ENCODE data around the gene SDC4.

The SDC4 gene

GRCh38 chr20:45288860-45289259, 59.4 kb downstream of the SDC4 start:
- H3K4me1 ChIP-seq (ENCODE audit: control extremely low read depth in 1 of 4, control insufficient read depth in 4 of 4, insufficient read depth in 4 of 4, low read length in 3 of 4), result peaks cover 0 to 9% (median 8%) of the 10 kb centered on the region in 4 experiments
- no peaks in the 10 kb centered on the region for H3K36me3 ChIP-seq (ENCODE audit: control insufficient read depth in 4 of 4, insufficient read depth in 4 of 4, low read length in 3 of 4)
- H3K27me3 ChIP-seq (replicated peaks in 2 of 5; ENCODE audit: control insufficient read depth in 4 of 5, insufficient read depth in 5 of 5, low read length in 4 of 5), result peaks cover 2 to 30% (median 19%) of the 10 kb centered on the region in 5 experiments
- CTCF ChIA-PET, result interaction anchor here (1.6 kb wide), 1 partner anchor 150 kb away, joined by 3 read pairs; no protein-coding TSS in a partner anchor
- H3K9me3 ChIP-seq (ENCODE audit: control extremely low read depth in 1 of 5, control insufficient read depth in 4 of 5, insufficient read depth in 2 of 5, low read depth in 1 of 5, low read length in 4 of 5), result no peaks in the 10 kb centered on the region
- no peak overlapping the region for H3K4me3 ChIP-seq (ENCODE audit: control insufficient read depth in 1 of 7, extremely low read depth in 1 of 7, insufficient read depth in 4 of 7, low read depth in 2 of 7, low read length in 6 of 7)
- 100% methylated on average over 5 of the region's 5 CpGs for whole genome bisulfite sequencing (ENCODE audit: insufficient coverage)
- H3K27ac ChIP-seq (ENCODE audit: insufficient read depth in 1 of 2, low read depth in 1 of 2, low read length in 2 of 2, poor library complexity in 1 of 2, severe bottlenecking in 2 of 2), result no peak overlapping the region
- POLR2A ChIA-PET, result interaction anchor here (0.6 kb wide), 1 partner anchor 46 kb away, joined by 3 read pairs; no protein-coding TSS in a partner anchor
- no peak for DNase-seq

DNA sequence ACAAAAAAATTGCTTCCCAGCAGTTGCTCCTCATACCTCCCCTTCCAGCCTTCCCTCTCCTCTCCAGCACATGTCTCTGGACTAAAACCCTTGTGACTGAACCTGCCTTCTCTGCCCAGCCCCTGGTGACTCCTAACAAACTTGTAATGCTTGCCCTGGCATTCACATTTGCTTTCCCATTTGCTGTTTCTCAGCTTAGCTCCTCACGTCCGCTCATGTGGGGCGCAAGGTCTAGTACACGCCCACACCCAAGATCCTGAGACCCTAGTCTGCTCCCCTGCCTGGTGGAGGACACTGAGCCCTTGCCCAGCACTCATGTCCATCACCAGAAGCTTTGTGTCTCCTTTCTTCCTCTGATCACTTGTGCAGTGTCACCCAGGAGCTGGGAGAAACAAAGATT, 59.8 kb downstream of the SDC4 start:
- Histone ChIP-seq H3K9me3 (ENCODE audit: control extremely low read depth in 1 of 5, control insufficient read depth in 4 of 5, insufficient read depth in 2 of 5, low read depth in 1 of 5, low read length in 4 of 5) (no peaks in the 10 kb centered on the region), H3K4me1 (ENCODE audit: control extremely low read depth in 1 of 4, control insufficient read depth in 4 of 4, insufficient read depth in 4 of 4, low read length in 3 of 4) (peaks cover 0 to 6% (median 5%) of the 10 kb centered on the region in 4 experiments), H3K4me3 (ENCODE audit: control insufficient read depth in 1 of 7, extremely low read depth in 1 of 7, insufficient read depth in 4 of 7, low read depth in 2 of 7, low read length in 6 of 7) (no peak overlapping the region), H3K36me3 (ENCODE audit: control insufficient read depth in 4 of 4, insufficient read depth in 4 of 4, low read length in 3 of 4) (no peaks in the 10 kb centered on the region), H3K27ac (ENCODE audit: insufficient read depth in 1 of 2, low read depth in 1 of 2, low read length in 2 of 2, poor library complexity in 1 of 2, severe bottlenecking in 2 of 2) (no peak overlapping the region), H3K27me3 (replicated peaks in 2 of 5; ENCODE audit: control insufficient read depth in 4 of 5, insufficient read depth in 5 of 5, low read length in 4 of 5) (peaks cover 2 to 26% (median 17%) of the 10 kb centered on the region in 5 experiments)
- ChIA-PET POLR2A (interaction anchor here (0.6 kb wide), 1 partner anchor 45 kb away, joined by 3 read pairs; no protein-coding TSS in a partner anchor), CTCF (interaction anchor here (1.6 to 1.8 kb wide), 2 partner anchors 150 to 239 kb away, joined by 3 read pairs; no protein-coding TSS in a partner anchor)
- DNase-seq, result no peak
- 100% methylated on average over 4 of the region's 4 CpGs for WGBS (ENCODE audit: insufficient coverage)

DNA sequence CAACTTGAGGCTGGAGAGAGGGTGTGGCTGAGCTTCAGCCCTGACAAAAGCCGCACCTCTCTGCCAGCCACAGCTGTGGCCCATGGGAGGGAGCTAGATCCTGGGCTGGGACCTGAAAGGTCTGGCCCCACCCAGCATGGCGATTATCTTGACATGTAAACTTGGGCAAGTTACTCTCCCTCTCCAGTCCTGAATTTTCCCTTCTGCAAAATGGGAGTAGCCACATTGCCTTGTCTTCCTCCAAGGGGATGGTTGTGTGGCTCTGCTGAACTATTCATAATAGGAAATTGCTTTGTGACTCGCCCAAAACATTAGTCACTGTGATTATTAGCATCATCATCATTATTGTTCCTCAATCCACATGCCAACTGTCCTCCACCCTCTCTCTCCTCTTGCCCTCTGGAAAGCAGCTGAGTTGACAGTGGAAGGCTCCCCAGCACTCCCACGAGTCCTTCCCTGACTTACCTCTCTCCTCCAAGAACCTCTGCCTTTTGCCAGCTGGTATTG, 64.6 kb downstream of the SDC4 start:
- WGBS (ENCODE audit: insufficient coverage), result 96% methylated on average over 4 of the region's 4 CpGs
- Histone ChIP-seq H3K4me3 (ENCODE audit: control insufficient read depth in 1 of 7, extremely low read depth in 1 of 7, insufficient read depth in 4 of 7, low read depth in 2 of 7, low read length in 6 of 7) (no peak overlapping the region), H3K4me1 (ENCODE audit: control extremely low read depth in 1 of 4, control insufficient read depth in 4 of 4, insufficient read depth in 4 of 4, low read length in 3 of 4) (no peaks in the 10 kb centered on the region), H3K9me3 (ENCODE audit: control extremely low read depth in 1 of 5, control insufficient read depth in 4 of 5, insufficient read depth in 2 of 5, low read depth in 1 of 5, low read length in 4 of 5) (no peaks in the 10 kb centered on the region), H3K27me3 (replicated peaks in 2 of 5; ENCODE audit: control insufficient read depth in 4 of 5, insufficient read depth in 5 of 5, low read length in 4 of 5) (peaks cover 0 to 5% (median 0%) of the 10 kb centered on the region in 5 experiments), H3K27ac (ENCODE audit: insufficient read depth in 1 of 2, low read depth in 1 of 2, low read length in 2 of 2, poor library complexity in 1 of 2, severe bottlenecking in 2 of 2) (no peak overlapping the region), H3K36me3 (ENCODE audit: control insufficient read depth in 4 of 4, insufficient read depth in 4 of 4, low read length in 3 of 4) (no peaks in the 10 kb centered on the region)
- ChIA-PET CTCF (interaction anchor here (2.0 to 2.2 kb wide), 2 partner anchors 9 to 11 kb away, joined by 7 to 8 read pairs; no protein-coding TSS in a partner anchor), POLR2A (no interaction called here)
- no peak for DNase-seq

DNA sequence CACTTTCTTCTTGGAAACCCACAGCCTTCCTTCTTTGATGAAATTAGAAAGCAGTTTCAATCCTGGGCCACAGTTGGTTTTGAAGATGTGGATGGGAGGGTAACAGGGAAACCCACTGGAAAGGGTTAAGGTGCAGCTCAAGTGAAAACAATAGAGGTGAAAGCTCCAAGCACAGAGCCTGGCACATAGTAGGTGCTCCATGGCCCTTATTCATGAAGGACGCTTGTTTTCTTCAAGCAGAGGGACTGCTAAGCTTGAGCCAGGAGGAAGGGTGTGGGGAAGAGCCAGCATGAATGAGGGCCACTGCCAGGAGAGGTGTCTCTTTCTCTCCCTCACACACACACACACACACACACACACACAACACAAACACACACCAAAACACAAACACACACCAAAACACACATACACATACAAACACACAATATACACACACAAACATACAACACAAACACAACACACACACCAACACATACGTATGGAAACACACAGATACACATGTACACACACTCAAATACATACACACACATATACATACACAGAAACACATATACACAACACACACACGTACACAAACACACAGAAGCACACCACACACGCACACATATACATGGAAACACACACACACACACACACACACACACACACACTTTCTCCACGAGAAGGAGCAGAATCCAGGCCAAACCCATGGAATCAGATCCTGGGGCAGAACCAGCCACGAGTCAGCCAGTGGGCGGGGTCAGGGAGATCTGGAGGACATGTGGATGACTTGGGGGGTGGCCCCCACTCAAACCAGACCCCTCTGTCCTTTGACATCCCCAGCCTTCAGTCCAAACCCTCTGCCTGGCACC, 65.3 kb downstream of the SDC4 start:
- ChIA-PET POLR2A (no interaction called here), CTCF (interaction anchor here (1.2 to 2.0 kb wide), 2 partner anchors 10 to 233 kb away, joined by 3 to 8 read pairs; no protein-coding TSS in a partner anchor)
- DNase-seq, result no peak
- WGBS (ENCODE audit: insufficient coverage), result 100% methylated on average over 3 of the region's 7 CpGs
- no peaks in the 10 kb centered on the region for H3K9me3 ChIP-seq (ENCODE audit: control extremely low read depth in 1 of 5, control insufficient read depth in 4 of 5, insufficient read depth in 2 of 5, low read depth in 1 of 5, low read length in 4 of 5)
- no peaks in the 10 kb centered on the region for H3K36me3 ChIP-seq (ENCODE audit: control insufficient read depth in 4 of 4, insufficient read depth in 4 of 4, low read length in 3 of 4)
- H3K27ac ChIP-seq (ENCODE audit: insufficient read depth in 1 of 2, low read depth in 1 of 2, low read length in 2 of 2, poor library complexity in 1 of 2, severe bottlenecking in 2 of 2), result no peak overlapping the region
- H3K4me3 ChIP-seq (ENCODE audit: control insufficient read depth in 1 of 7, extremely low read depth in 1 of 7, insufficient read depth in 4 of 7, low read depth in 2 of 7, low read length in 6 of 7), result no peak overlapping the region
- H3K4me1 ChIP-seq (ENCODE audit: control extremely low read depth in 1 of 4, control insufficient read depth in 4 of 4, insufficient read depth in 4 of 4, low read length in 3 of 4), result no peaks in the 10 kb centered on the region
- peaks cover 0 to 4% (median 0%) of the 10 kb centered on the region in 5 experiments for H3K27me3 ChIP-seq (replicated peaks in 2 of 5; ENCODE audit: control insufficient read depth in 4 of 5, insufficient read depth in 5 of 5, low read length in 4 of 5)

GRCh38 chr20:45279992-45280391, 68.2 kb downstream of the SDC4 start:
- no CpG with 5 or more reads among the region's 1 CpG for WGBS (ENCODE audit: insufficient coverage)
- peaks cover 0 to 4% (median 0%) of the 10 kb centered on the region in 5 experiments for H3K27me3 ChIP-seq (replicated peaks in 2 of 5; ENCODE audit: control insufficient read depth in 4 of 5, insufficient read depth in 5 of 5, low read length in 4 of 5)
- POLR2A ChIA-PET, result no interaction called here

DNA sequence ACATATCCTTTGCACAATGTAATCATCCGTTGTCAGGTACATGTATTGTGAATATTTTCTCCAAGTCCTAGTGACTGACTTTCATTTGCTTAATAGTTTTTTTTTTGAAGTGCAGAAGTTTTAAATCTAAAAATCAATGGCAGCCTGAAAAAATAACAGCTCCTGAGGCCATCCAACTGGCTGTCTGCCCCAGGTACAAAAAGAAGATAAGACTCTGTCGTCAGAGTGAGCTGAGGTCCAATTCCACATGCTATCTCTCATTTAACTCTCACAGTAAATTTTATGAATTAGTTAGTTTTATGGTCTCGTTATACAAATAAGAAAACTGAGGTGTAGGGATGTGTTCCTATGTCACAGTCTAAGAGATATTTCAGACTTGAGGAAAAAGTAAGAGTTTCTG, 72.9 kb downstream of the SDC4 start:
- peaks cover 0 to 8% (median 2%) of the 10 kb centered on the region in 5 experiments for H3K27me3 ChIP-seq (replicated peaks in 2 of 5; ENCODE audit: control insufficient read depth in 4 of 5, insufficient read depth in 5 of 5, low read length in 4 of 5)
- H3K27ac ChIP-seq (ENCODE audit: insufficient read depth in 1 of 2, low read depth in 1 of 2, low read length in 2 of 2, poor library complexity in 1 of 2, severe bottlenecking in 2 of 2), result no peak overlapping the region
- H3K4me3 ChIP-seq (ENCODE audit: control insufficient read depth in 1 of 7, extremely low read depth in 1 of 7, insufficient read depth in 4 of 7, low read depth in 2 of 7, low read length in 6 of 7), result no peak overlapping the region
- no peak for DNase-seq
- ChIA-PET POLR2A (no interaction called here), CTCF (interaction anchor here (2.9 kb wide), 1 partner anchor 16 kb away, joined by 16 read pairs; no protein-coding TSS in a partner anchor)
- no peaks in the 10 kb centered on the region for H3K4me1 ChIP-seq (ENCODE audit: control extremely low read depth in 1 of 4, control insufficient read depth in 4 of 4, insufficient read depth in 4 of 4, low read length in 3 of 4)
- no peaks in the 10 kb centered on the region for H3K9me3 ChIP-seq (ENCODE audit: control extremely low read depth in 1 of 5, control insufficient read depth in 4 of 5, insufficient read depth in 2 of 5, low read depth in 1 of 5, low read length in 4 of 5)
- WGBS (ENCODE audit: insufficient coverage), result no CpG with 5 or more reads among the region's 3 CpGs
- H3K36me3 ChIP-seq (ENCODE audit: control insufficient read depth in 4 of 4, insufficient read depth in 4 of 4, low read length in 3 of 4), result no peaks in the 10 kb centered on the region

More at GRCh38 chr20:45279992-45280391, 68.2 kb downstream of the SDC4 start:
- no peak for DNase-seq
- CTCF ChIA-PET, result interaction anchor here (1.7 kb wide), 1 partner anchor 16 kb away, joined by 4 read pairs; no protein-coding TSS in a partner anchor
- Histone ChIP-seq H3K4me3 (ENCODE audit: control insufficient read depth in 1 of 7, extremely low read depth in 1 of 7, insufficient read depth in 4 of 7, low read depth in 2 of 7, low read length in 6 of 7) (no peak overlapping the region), H3K9me3 (ENCODE audit: control extremely low read depth in 1 of 5, control insufficient read depth in 4 of 5, insufficient read depth in 2 of 5, low read depth in 1 of 5, low read length in 4 of 5) (no peaks in the 10 kb centered on the region), H3K4me1 (ENCODE audit: control extremely low read depth in 1 of 4, control insufficient read depth in 4 of 4, insufficient read depth in 4 of 4, low read length in 3 of 4) (no peaks in the 10 kb centered on the region), H3K27ac (ENCODE audit: insufficient read depth in 1 of 2, low read depth in 1 of 2, low read length in 2 of 2, poor library complexity in 1 of 2, severe bottlenecking in 2 of 2) (no peak overlapping the region), H3K36me3 (ENCODE audit: control insufficient read depth in 4 of 4, insufficient read depth in 4 of 4, low read length in 3 of 4) (no peaks in the 10 kb centered on the region)
